Cardiac fibroblast (primary cell): Measurements from ENCODE around the gene RBMS1.

Source experiments
- DNase-seq, 2 donors: peaks; one replicate each; pipeline versions ENCODE4 v3.0.0 to v3.0.0-alpha.2; 2010; ENCODE audit warnings: low read depth in 2 of 2
- H3K4me3 ChIP-seq, 2 donors: replicated peaks in 1 of 2; 1 replicate in 1 of 2; 2 replicates in 1 of 2; pipeline ENCODE4 v1.5.1; 2011; ENCODE audit warnings: low read depth in 2 of 2, low read length in 2 of 2, mild to moderate bottlenecking in 2 of 2, moderate library complexity in 1 of 2
- CTCF ChIP-seq: IDR thresholded peaks from one replicate; pipeline ENCODE4 v1.5.1; 2011; ENCODE audit warnings: low read depth, mild to moderate bottlenecking, low read length, inconsistent platforms

Gene RBMS1

GRCh38 chr2:160252900-160253299 is 240.7 kb downstream of the RBMS1 start:
- no peak for TF ChIP-seq CTCF
- DNase-seq: no peak
- no peak overlapping the region for H3K4me3 ChIP-seq

GRCh38 chr2:160252278-160252887 is 241.2 kb downstream of the RBMS1 start:
- no peak overlapping the region for H3K4me3 ChIP-seq
- DNase-seq: peak; percentile 60 to 72
- peak; percentile 75 for TF ChIP-seq CTCF

GRCh38 chr2:160251569-160251968 is 242.0 kb downstream of the RBMS1 start:
- DNase-seq: no peak
- H3K4me3 ChIP-seq: no peak overlapping the region
- no peak for TF ChIP-seq CTCF

GRCh38 chr2:160249876-160250275 is 243.7 kb downstream of the RBMS1 start:
- DNase-seq: no peak
- no peak overlapping the region for H3K4me3 ChIP-seq
- TF ChIP-seq CTCF: no peak

- TF ChIP-seq CTCF: no peak
- H3K4me3 ChIP-seq: no peak overlapping the region
- no peak for DNase-seq
Observed at GRCh38 chr2:160247296-160248035, 246.1 kb downstream of the RBMS1 start.

GRCh38 chr2:160246356-160246755 is 247.3 kb downstream of the RBMS1 start:
- no peak overlapping the region for H3K4me3 ChIP-seq
- DNase-seq: peak in 1 of 2 donors; percentile 58
- TF ChIP-seq CTCF: no peak
